ENCODE data around the gene KAT6B.

- TF ChIP-seq POLR2AphosphoS5 (IDR thresholded peaks at IDR 0.05) (no peak), CTCF (IDR thresholded peaks at IDR 0.05) (no peak), POLR2A (IDR thresholded peaks at IDR 0.05) (no peak)
Measured at GRCh38 chr10:74816824-74817498, 9.4 kb upstream of the KAT6B start.

All from prostate gland (tissue), 2 donors.